ENCODE measurements around the gene ZDBF2.

Gene ZDBF2

GRCh38 chr2:206273905-206274304 lies 558 bp upstream of the ZDBF2 start:
- Histone ChIP-seq H3K36me3 (ENCODE audit: low read length) (no peaks in the 10 kb centered on the region), H3K4me3 (ENCODE audit: insufficient read depth, low read length, poor library complexity, severe bottlenecking) (peak overlapping the region; percentile 61), H3K27me3 (ENCODE audit: low read length) (no peaks in the 10 kb centered on the region), H3K9me3 (ENCODE audit: insufficient read depth, low read length) (no peaks in the 10 kb centered on the region), H3K9ac (ENCODE audit: low read length) (peak overlapping the region; percentile 67), H4K20me1 (ENCODE audit: low read depth, low read length) (no peaks in the 10 kb centered on the region), H3F3A (ENCODE audit: insufficient read depth) (peaks cover 53% of the 10 kb centered on the region), H3K4me2 (ENCODE audit: low read depth, low read length, poor library complexity, severe bottlenecking) (peak overlapping the region; percentile 55), H3K27ac (ENCODE audit: low read depth, low read length) (peak overlapping the region; percentile 40), H3K9me2 (replicated peaks; ENCODE audit: insufficient read depth, low read length) (no peaks in the 10 kb centered on the region), H3K79me2 (ENCODE audit: insufficient read depth, low read length) (peaks cover 36% of the 10 kb centered on the region), H2AFZ (ENCODE audit: low read depth, low read length, severe bottlenecking) (no peak overlapping the region)
- TF ChIP-seq EZH2phosphoT487 (conservative IDR thresholded peaks at IDR 0.05; ENCODE audit: low read length) (no peak), CTCF (IDR thresholded peaks at IDR 0.05; ENCODE audit: insufficient read depth, low read length, poor library complexity, severe bottlenecking) (no peak)

- no peaks in the 10 kb centered on the region for H4K20me1 ChIP-seq (ENCODE audit: low read depth, low read length)
- H3K79me2 ChIP-seq (ENCODE audit: insufficient read depth, low read length): peaks cover 46% of the 10 kb centered on the region
- H3K9ac ChIP-seq (ENCODE audit: low read length): peak overlapping the region; percentile 67
- 0 out of 2 replicates have a peak, but pooled peaks cover 2% of the 10 kb centered on the region for H3K36me3 ChIP-seq (ENCODE audit: low read length)
- no peak for TF ChIP-seq EZH2phosphoT487 (conservative IDR thresholded peaks at IDR 0.05; ENCODE audit: low read length)
- no peak for TF ChIP-seq CTCF (IDR thresholded peaks at IDR 0.05; ENCODE audit: insufficient read depth, low read length, poor library complexity, severe bottlenecking)
- no peaks in the 10 kb centered on the region for H3K9me2 ChIP-seq (replicated peaks; ENCODE audit: insufficient read depth, low read length)
- H2AFZ ChIP-seq (ENCODE audit: low read depth, low read length, severe bottlenecking): peak overlapping the region; percentile 4
- peaks cover 53% of the 10 kb centered on the region for H3F3A ChIP-seq (ENCODE audit: insufficient read depth)
- no peaks in the 10 kb centered on the region for H3K27me3 ChIP-seq (ENCODE audit: low read length)
- peak overlapping the region; percentile 61 for H3K4me3 ChIP-seq (ENCODE audit: insufficient read depth, low read length, poor library complexity, severe bottlenecking)
- no peaks in the 10 kb centered on the region for H3K9me3 ChIP-seq (ENCODE audit: insufficient read depth, low read length)
- peak overlapping the region; percentile 97 for H3K27ac ChIP-seq (ENCODE audit: low read depth, low read length)
- H3K4me2 ChIP-seq (ENCODE audit: low read depth, low read length, poor library complexity, severe bottlenecking): peak overlapping the region; percentile 82
These were observed 1.0 kb downstream of the ZDBF2 start for GRCh38 chr2:206275312-206276055.

- H4K20me1 ChIP-seq (ENCODE audit: low read depth, low read length): no peaks in the 10 kb centered on the region
- H3K9me2 ChIP-seq (replicated peaks; ENCODE audit: insufficient read depth, low read length): no peaks in the 10 kb centered on the region
- peak overlapping the region; percentile 82 for H3K4me2 ChIP-seq (ENCODE audit: low read depth, low read length, poor library complexity, severe bottlenecking)
- H3K9ac ChIP-seq (ENCODE audit: low read length): peak overlapping the region; percentile 67
- no peaks in the 10 kb centered on the region for H3K9me3 ChIP-seq (ENCODE audit: insufficient read depth, low read length)
- no peak for TF ChIP-seq CTCF (IDR thresholded peaks at IDR 0.05; ENCODE audit: insufficient read depth, low read length, poor library complexity, severe bottlenecking)
- no peak for TF ChIP-seq EZH2phosphoT487 (conservative IDR thresholded peaks at IDR 0.05; ENCODE audit: low read length)
- peaks cover 47% of the 10 kb centered on the region for H3K79me2 ChIP-seq (ENCODE audit: insufficient read depth, low read length)
- H3K4me3 ChIP-seq (ENCODE audit: insufficient read depth, low read length, poor library complexity, severe bottlenecking): peak overlapping the region; percentile 61
- H3K27ac ChIP-seq (ENCODE audit: low read depth, low read length): peak overlapping the region; percentile 97
- no peaks in the 10 kb centered on the region for H3K27me3 ChIP-seq (ENCODE audit: low read length)
- 0 out of 2 replicates have a peak, but pooled peaks cover 7% of the 10 kb centered on the region for H3K36me3 ChIP-seq (ENCODE audit: low read length)
- H2AFZ ChIP-seq (ENCODE audit: low read depth, low read length, severe bottlenecking): peak overlapping the region; percentile 42
- H3F3A ChIP-seq (ENCODE audit: insufficient read depth): peaks cover 45% of the 10 kb centered on the region
These were observed 1.9 kb downstream of the ZDBF2 start for GRCh38 chr2:206276169-206276942.
